22Rv1 (cell line): ENCODE results near the gene ACE.
"Not testable (repeated sequence)": the region's sequence is repeated elsewhere in the genome, so short reads cannot be mapped to it uniquely, and the experiment has no call there.

Source experiments
- H3K27ac ChIP-seq: fragments of 450-650 bp; 2 replicates; pipeline ENCODE4 v1.5.1; 2017
- CTCF ChIP-seq: fragments of 450-650 bp; IDR thresholded peaks from 2 replicates; pipeline ENCODE4 v1.5.1; 2017; ENCODE audit warnings: mild to moderate bottlenecking
- ZFX ChIP-seq: fragments of 450-650 bp; IDR thresholded peaks from 2 replicates; pipeline ENCODE4 v1.6.1; 2017; ENCODE audit warnings: antibody characterized with exemption, borderline replicate concordance

ACE gene

DNA sequence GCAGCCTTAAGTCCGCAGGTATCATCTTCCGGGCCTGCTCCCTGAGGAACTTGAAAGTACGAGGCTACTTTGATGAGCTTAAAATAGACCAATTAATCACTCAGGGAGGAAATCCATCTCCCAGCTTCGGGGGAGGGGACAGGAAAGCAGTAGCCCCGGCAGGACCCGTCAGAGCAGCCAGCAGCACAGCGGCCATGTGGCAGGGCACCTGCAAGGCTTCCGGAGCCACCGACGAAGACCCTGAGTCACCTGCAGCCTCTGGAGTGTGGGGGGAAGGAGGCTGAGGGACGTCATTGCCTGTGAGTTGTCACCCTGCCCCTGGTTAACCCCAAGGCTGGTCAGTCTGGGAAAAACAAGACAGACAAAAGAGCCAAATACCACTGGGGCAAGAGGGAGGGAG lies 26.3 kb upstream of the ACE start:
- TF ChIP-seq CTCF = no peak
- no peak for TF ChIP-seq ZFX

GRCh38 chr17:63451150-63451549 lies 25.7 kb upstream of the ACE start:
- no peak overlapping the region for H3K27ac ChIP-seq
- TF ChIP-seq ZFX (no peak), CTCF (no peak)

More for the DNA sequence above, 26.3 kb upstream of the ACE start:
- no peak overlapping the region for H3K27ac ChIP-seq

DNA sequence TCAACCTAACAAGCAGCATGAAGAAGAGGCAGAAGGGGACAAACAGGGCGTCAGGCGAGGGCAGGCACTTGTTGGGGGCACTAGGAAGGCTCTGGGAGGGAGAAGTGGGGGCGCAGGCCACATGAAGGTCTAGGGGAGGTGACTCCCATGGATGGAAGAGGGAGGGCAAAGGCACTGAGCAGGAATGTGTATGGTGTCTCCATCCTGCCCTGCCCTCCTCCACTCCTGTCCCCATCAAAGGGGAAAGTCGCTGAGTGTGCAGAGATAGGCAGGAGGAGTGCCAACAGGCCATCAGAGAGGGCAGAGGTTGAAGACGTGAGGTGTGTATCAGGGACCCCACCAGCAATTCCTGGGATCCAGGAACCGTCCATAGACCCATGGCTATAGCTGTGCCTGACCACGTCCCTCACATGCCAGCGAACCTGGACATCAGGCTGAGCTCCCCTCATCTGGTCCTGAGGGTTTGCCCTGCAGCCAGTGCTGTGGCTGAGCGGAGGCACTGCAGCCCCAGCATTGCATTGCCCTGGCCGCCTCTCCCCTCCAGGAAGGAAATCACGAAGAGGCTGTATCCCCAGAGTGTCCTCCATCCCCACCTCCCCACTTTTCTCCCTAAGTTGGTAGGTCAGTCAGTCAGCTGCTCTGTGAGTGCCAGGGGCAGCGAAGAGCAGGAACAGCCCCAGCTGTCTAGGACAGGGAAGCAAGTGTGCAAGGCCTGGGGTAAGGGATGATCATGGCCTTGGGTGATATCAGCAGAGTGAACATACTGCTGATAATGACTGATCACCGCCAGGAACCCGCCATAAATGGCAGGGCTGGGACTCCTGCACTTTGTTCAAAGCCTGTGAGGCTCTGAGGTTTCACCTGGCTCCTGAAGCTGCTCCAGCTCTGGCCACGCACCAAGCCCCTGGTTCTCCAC lies 24.6 kb upstream of the ACE start:
- no peak for TF ChIP-seq CTCF
- no peak for TF ChIP-seq ZFX
- H3K27ac ChIP-seq = no peak overlapping the region

DNA sequence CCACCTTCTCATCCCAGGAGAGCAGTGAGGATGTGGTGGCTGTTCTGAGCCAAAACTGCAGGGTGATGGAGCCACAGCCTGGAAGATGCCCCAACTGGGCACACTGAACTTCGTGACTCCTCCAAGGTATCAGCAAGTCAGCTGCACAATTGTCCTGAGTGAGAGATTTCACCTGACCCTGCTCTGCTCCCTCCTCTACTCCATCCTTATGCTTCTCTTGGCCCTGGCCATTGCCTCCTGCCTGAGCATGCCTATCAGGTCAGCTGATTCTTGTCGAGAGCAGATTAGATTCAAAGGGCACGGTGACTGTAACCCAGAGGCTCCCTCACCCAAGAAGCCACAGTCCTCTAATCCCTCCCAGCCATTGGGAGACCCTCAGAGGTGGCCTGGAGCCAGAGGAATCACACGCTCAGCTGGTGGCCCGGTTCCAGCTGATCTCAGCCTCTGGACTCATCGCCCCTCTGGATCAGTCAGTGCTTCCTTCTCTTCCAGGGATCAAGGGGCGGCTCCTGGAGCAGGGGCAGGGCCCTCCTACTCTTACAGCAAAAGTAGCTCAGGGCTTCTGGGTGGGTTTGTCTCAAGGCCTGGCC lies 23.8 kb upstream of the ACE start:
- H3K27ac ChIP-seq = no peak overlapping the region
- TF ChIP-seq CTCF = no peak
- no peak for TF ChIP-seq ZFX

DNA sequence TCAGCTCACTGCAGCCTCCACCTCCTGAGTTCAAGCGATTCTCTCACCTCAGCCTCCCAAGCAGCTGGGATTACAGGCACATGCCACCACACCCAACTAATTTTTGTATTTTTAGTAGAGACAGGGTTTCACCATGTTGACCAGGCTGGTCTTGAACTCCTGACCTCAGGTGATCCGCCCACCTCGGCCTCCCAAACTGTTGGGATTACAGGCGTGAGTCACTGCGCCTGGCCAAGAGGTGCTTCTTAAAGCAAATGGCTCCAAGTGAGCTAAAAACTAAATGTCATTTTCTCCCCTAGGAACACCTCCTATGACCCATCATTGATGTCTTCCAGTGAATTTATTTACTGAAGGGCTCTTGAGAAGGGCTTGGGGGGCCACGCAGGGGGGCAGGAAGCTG lies 22.5 kb upstream of the ACE start:
- not testable (repeated sequence) for H3K27ac ChIP-seq

GRCh38 chr17:63454915-63455314 lies 21.9 kb upstream of the ACE start:
- no peak overlapping the region for H3K27ac ChIP-seq
- no peak for TF ChIP-seq CTCF
- no peak for TF ChIP-seq ZFX

GRCh38 chr17:63455417-63455816 lies 21.4 kb upstream of the ACE start:
- H3K27ac ChIP-seq = no peak overlapping the region
- TF ChIP-seq ZFX = no peak
- no peak for TF ChIP-seq CTCF
